HCT116 (cell line): Measurements from ENCODE around the gene HASPIN. TPM values are rescaled to one million over a fixed set of nuclear protein-coding genes. Genes with fewer than 3 reads are reported as not detected.

ENCODE experiments used
- ATAC-seq: fragments of 200-7000 bp; cut with Tn5 transposase; 2 replicates; pipeline ENCODE4 v1.9.1; 2020; ENCODE audit warnings: mild to moderate bottlenecking, moderate library complexity
- BruUV-seq: library from RNA; stranded (reverse); fragments of 400-500 nt; replicated peaks from 2 replicates; lab custom pipeline; 2021; lab: Mats Ljungman, UMichigan
- CTCF ChIA-PET: fragments of 300-600 bp; sonication (Branson Sonifier 250); formaldehyde crosslinking; loops from one replicate; lab custom pipeline; 2021; ENCODE audit warnings: antibody characterized with exemption; lab: Charles Lee
- POLR2A ChIA-PET: fragments of 300-600, 350-600 bp; sonication (Branson Sonifier 250); formaldehyde crosslinking; loops from one replicate; lab custom pipeline; 2021; ENCODE audit warnings: antibody characterized with exemption; lab: Charles Lee
- RAD21 ChIA-PET, 2 experiments: fragments of 300-600 bp; sonication (Branson Sonifier 250); formaldehyde crosslinking; loops; one replicate each; lab custom pipeline; 2023; ENCODE audit warnings: low total read pairs in 2 of 2; ENCODE audit not compliant: uncharacterized antibody in 2 of 2, unreplicated experiment in 2 of 2, low non-redundant PET in 1 of 2; lab: Charles Lee
- DNase-seq: peaks from one replicate; pipeline ENCODE4 v3.0.0-alpha.2; 2010; ENCODE audit warnings: low read depth, low spot score
- H2AFZ ChIP-seq: fragments of 200-600 bp; shearing (Covaris generic), sonication (generic); 2 replicates; pipeline ENCODE4 v1.6.1; 2017; ENCODE audit warnings: low read depth, mixed run types, mixed read lengths, antibody characterized with exemption, low read length; ENCODE audit not compliant: poor library complexity, severe bottlenecking
- H3K27ac ChIP-seq: 2 replicates; pipeline ENCODE4 v1.5.1; 2012; ENCODE audit warnings: low read depth, low read length
- H3K27me3 ChIP-seq: fragments of 200-600 bp; sonication (generic); 2 replicates; pipeline ENCODE4 v1.6.1; 2016; ENCODE audit warnings: mixed run types, low read length, mixed read lengths; ENCODE audit not compliant: insufficient read depth
- H3K36me3 ChIP-seq, 2 experiments: fragments of 200-500 bp in 1 of 2; fragments of 200-600 bp in 1 of 2; sonication (Bioruptor generic) in 1 of 2; sonication (generic) in 1 of 2; 2 replicates each; pipeline versions ENCODE4 v1.5.1 to v1.6.1; 2014 to 2016; ENCODE audit warnings: low read length in 2 of 2, inconsistent platforms in 1 of 2, mixed read lengths in 1 of 2, mixed run types in 1 of 2; ENCODE audit not compliant: insufficient read depth in 2 of 2, control insufficient read depth in 1 of 2
- H3K4me1 ChIP-seq, 2 experiments: fragments of 200-600 bp in 1 of 2; sonication (generic) in 1 of 2; 2 replicates each; pipeline versions ENCODE4 v1.5.1 to v1.6.1; 2012 to 2017; ENCODE audit warnings: low read length in 2 of 2, inconsistent platforms in 1 of 2, mild to moderate bottlenecking in 1 of 2, mixed read lengths in 1 of 2, mixed run types in 1 of 2, moderate library complexity in 1 of 2; ENCODE audit not compliant: insufficient read depth in 2 of 2, control insufficient read depth in 1 of 2
- H3K4me2 ChIP-seq: fragments of 200-600 bp; sonication (generic); 2 replicates; pipeline ENCODE4 v1.6.1; 2017; ENCODE audit warnings: mixed run types, low read length, mixed read lengths
- H3K4me3 ChIP-seq, 2 experiments: fragments of 200-600 bp in 1 of 2; sonication (generic) in 1 of 2; replicated peaks in 1 of 2; 2 replicates each; pipeline ENCODE4 v1.5.1; 2011 to 2016; ENCODE audit warnings: low read length in 2 of 2, control low read depth in 1 of 2, low read depth in 1 of 2, mild to moderate bottlenecking in 1 of 2, mixed read lengths in 1 of 2, mixed run types in 1 of 2
- H3K79me2 ChIP-seq: fragments of 200-600 bp; sonication (generic); 2 replicates; pipeline ENCODE4 v1.6.1; 2017; ENCODE audit warnings: mild to moderate bottlenecking, mixed run types, low read length, moderate library complexity, mixed read lengths; ENCODE audit not compliant: insufficient read depth
- H3K9ac ChIP-seq: fragments of 200-600 bp; sonication (generic); 2 replicates; pipeline ENCODE4 v1.6.1; 2016; ENCODE audit warnings: low read length, mixed read lengths
- H3K9me2 ChIP-seq: fragments of 200-600 bp; sonication (generic), shearing (Covaris generic); 2 replicates; pipeline ENCODE4 v1.6.1; 2017; ENCODE audit warnings: mixed run types, mild to moderate bottlenecking, moderate library complexity; ENCODE audit not compliant: insufficient read depth
- H3K9me3 ChIP-seq, 2 experiments: fragments of 200-500 bp in 1 of 2; fragments of 200-600 bp in 1 of 2; sonication (Bioruptor generic) in 1 of 2; sonication (generic) in 1 of 2; 2 replicates each; pipeline ENCODE4 v1.6.1; 2014 to 2017; ENCODE audit warnings: low read length in 2 of 2, mixed read lengths in 2 of 2, inconsistent platforms in 1 of 2, low read depth in 1 of 2, mild to moderate bottlenecking in 1 of 2, mixed run types in 1 of 2, moderate library complexity in 1 of 2; ENCODE audit not compliant: control insufficient read depth in 1 of 2, insufficient read depth in 1 of 2
- H4K20me1 ChIP-seq: fragments of 200-600 bp; sonication (generic), shearing (Covaris generic); 2 replicates; pipeline ENCODE4 v1.6.1; 2017; ENCODE audit warnings: mixed run types, mild to moderate bottlenecking, moderate library complexity; ENCODE audit not compliant: insufficient read depth
- CBX3 ChIP-seq: IDR thresholded peaks from 2 replicates; pipeline ENCODE4 v1.6.1; 2012; ENCODE audit warnings: low read depth
- CEBPB ChIP-seq: IDR thresholded peaks from 2 replicates; pipeline ENCODE4 v1.6.1; 2012; ENCODE audit warnings: low read depth
- CTCF ChIP-seq, 3 experiments: fragments of 200-600 bp in 1 of 3; sonication (generic) in 1 of 3; IDR thresholded peaks in 2 of 3; conservative IDR thresholded peaks in 1 of 3; 2 replicates each; pipeline ENCODE4 v1.5.1; 2012 to 2017; ENCODE audit warnings: low read depth in 2 of 3, low read length in 2 of 3, antibody characterized with exemption in 1 of 3, borderline replicate concordance in 1 of 3, control low read depth in 1 of 3, mild to moderate bottlenecking in 1 of 3, mixed read lengths in 1 of 3, mixed run types in 1 of 3, moderate library complexity in 1 of 3; ENCODE audit not compliant: insufficient read depth in 1 of 3
- EGR1 ChIP-seq: IDR thresholded peaks from 2 replicates; pipeline ENCODE4 v1.6.1; 2012; ENCODE audit warnings: low read depth
- ELF1 ChIP-seq: IDR thresholded peaks from 2 replicates; pipeline ENCODE4 v1.6.1; 2012; ENCODE audit warnings: low read depth, borderline replicate concordance
- EZH2 ChIP-seq: fragments of 200-600 bp; sonication (generic); IDR thresholded peaks from 2 replicates; pipeline ENCODE4 v1.6.1; 2017; ENCODE audit warnings: antibody characterized with exemption, mixed run types
- EZH2phosphoT487 ChIP-seq: fragments of 200-600 bp; IDR thresholded peaks from 2 replicates; pipeline ENCODE4 v1.6.1; 2018; ENCODE audit warnings: antibody characterized with exemption, borderline replicate concordance
- FOSL1 ChIP-seq: IDR thresholded peaks from 2 replicates; pipeline ENCODE4 v1.6.1; 2012; ENCODE audit warnings: low read depth
- JUND ChIP-seq: IDR thresholded peaks from 2 replicates; pipeline ENCODE4 v1.6.1; 2012
- MAX ChIP-seq: IDR thresholded peaks from 2 replicates; pipeline ENCODE4 v1.6.1; 2012
- POLR2A ChIP-seq: IDR thresholded peaks from 2 replicates; pipeline ENCODE4 v1.7.0; 2011; ENCODE audit warnings: borderline replicate concordance; ENCODE audit not compliant: insufficient read depth, insufficient read length; ENCODE audit errors: extremely low read depth
- RAD21 ChIP-seq: IDR thresholded peaks from 2 replicates; pipeline ENCODE4 v1.6.1; 2012; ENCODE audit warnings: low read depth, mild to moderate bottlenecking
- SIN3A ChIP-seq: IDR thresholded peaks from 2 replicates; pipeline ENCODE4 v1.6.1; 2012; ENCODE audit warnings: low read depth
- SP1 ChIP-seq: IDR thresholded peaks from 2 replicates; pipeline ENCODE4 v1.6.1; 2012; ENCODE audit warnings: low read depth
- SRF ChIP-seq: IDR thresholded peaks from 2 replicates; pipeline ENCODE4 v1.6.1; 2012; ENCODE audit warnings: low read depth
- TCF7L2 ChIP-seq: IDR thresholded peaks from 2 replicates; pipeline ENCODE4 v1.7.0; 2011; ENCODE audit warnings: borderline replicate concordance, inconsistent platforms; ENCODE audit not compliant: insufficient read depth, insufficient read length; ENCODE audit errors: extremely low read depth
- YY1 ChIP-seq: IDR thresholded peaks from 2 replicates; pipeline ENCODE4 v1.6.1; 2011; ENCODE audit warnings: low read length, low read depth, moderate library complexity, mild to moderate bottlenecking; ENCODE audit not compliant: insufficient replicate concordance; ENCODE audit errors: extremely low read depth
- ZFX ChIP-seq: fragments of 450-650 bp; IDR thresholded peaks from 2 replicates; pipeline ENCODE4 v1.6.1; 2017
- ZNF274 ChIP-seq: fragments of 200-500 bp; sonication (Bioruptor generic); IDR thresholded peaks from 2 replicates; pipeline ENCODE4 v1.6.1; 2014; ENCODE audit warnings: mild to moderate bottlenecking, low read depth, low read length, inconsistent platforms
- intact Hi-C: fragments of 100-400 bp; cut with micrococcal nuclease; formaldehyde crosslinking; loops from 2 replicates; pipeline ENCODE4 v1.10.0; 2022
- total RNA-seq: library from RNA; stranded (reverse); gene quantifications from one replicate; pipeline ENCODE4 v1.2.1, GENCODE V29; 2021; ENCODE audit not compliant: unreplicated experiment
- TF ChIP-seq, protein P1 (sequence below): IDR thresholded peaks from 2 replicates; pipeline ENCODE4 v1.6.1; 2011; ENCODE audit warnings: mild to moderate bottlenecking, low read length, moderate library complexity; ENCODE audit not compliant: insufficient replicate concordance; ENCODE audit errors: extremely low read depth

HASPIN gene
- total RNA-seq, 1 experiment from 2014 or later: 19.6 TPM

- Histone ChIP-seq H3K27ac (no peak overlapping the region), H3K9ac (no peak overlapping the region), H3K27me3 (no peaks in the 10 kb centered on the region), H3K4me2 (no peak overlapping the region), H3K9me2 (no peaks in the 10 kb centered on the region), H3K9me3 (no peaks in the 10 kb centered on the region), H2AFZ (no peak overlapping the region), H3K79me2 (no peaks in the 10 kb centered on the region), H3K36me3 (no peaks in the 10 kb centered on the region), H4K20me1 (no peaks in the 10 kb centered on the region), H3K4me1 (peaks cover 0 to 23% of the 10 kb centered on the region in 2 experiments; a peak in 2 of 4 replicates), H3K4me3 (no peak overlapping the region)
- DNase-seq: no peak
- no peak for ATAC-seq
- intact Hi-C loops: no loop called here
- POLR2A ChIA-PET: no interaction called here
- TF ChIP-seq ZNF274: no peak
- TF ChIP-seq TCF7L2: no peak
- TF ChIP-seq FOSL1: no peak
- no peak for TF ChIP-seq EGR1
- no peak for TF ChIP-seq CBX3
- no peak for TF ChIP-seq CTCF (IDR thresholded peaks at IDR 0.05 in 2 of 3, conservative IDR thresholded peaks at IDR 0.05 in 1 of 3; ENCODE audit: borderline replicate concordance in 1 of 3, insufficient read depth in 1 of 3, low read depth in 2 of 3, low read length in 2 of 3)
- TF ChIP-seq MAX: no peak
- TF ChIP-seq, protein P1, sequence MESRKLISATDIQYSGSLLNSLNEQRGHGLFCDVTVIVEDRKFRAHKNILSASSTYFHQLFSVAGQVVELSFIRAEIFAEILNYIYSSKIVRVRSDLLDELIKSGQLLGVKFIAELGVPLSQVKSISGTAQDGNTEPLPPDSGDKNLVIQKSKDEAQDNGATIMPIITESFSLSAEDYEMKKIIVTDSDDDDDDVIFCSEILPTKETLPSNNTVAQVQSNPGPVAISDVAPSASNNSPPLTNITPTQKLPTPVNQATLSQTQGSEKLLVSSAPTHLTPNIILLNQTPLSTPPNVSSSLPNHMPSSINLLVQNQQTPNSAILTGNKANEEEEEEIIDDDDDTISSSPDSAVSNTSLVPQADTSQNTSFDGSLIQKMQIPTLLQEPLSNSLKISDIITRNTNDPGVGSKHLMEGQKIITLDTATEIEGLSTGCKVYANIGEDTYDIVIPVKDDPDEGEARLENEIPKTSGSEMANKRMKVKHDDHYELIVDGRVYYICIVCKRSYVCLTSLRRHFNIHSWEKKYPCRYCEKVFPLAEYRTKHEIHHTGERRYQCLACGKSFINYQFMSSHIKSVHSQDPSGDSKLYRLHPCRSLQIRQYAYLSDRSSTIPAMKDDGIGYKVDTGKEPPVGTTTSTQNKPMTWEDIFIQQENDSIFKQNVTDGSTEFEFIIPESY: no peak
- TF ChIP-seq SP1: no peak
- no peak for TF ChIP-seq JUND
- no peak for TF ChIP-seq ZFX
- no peak for TF ChIP-seq SIN3A
- TF ChIP-seq EZH2phosphoT487: no peak
- TF ChIP-seq POLR2A: no peak
- no peak for TF ChIP-seq EZH2
- TF ChIP-seq CEBPB: no peak
- TF ChIP-seq ELF1: no peak
- TF ChIP-seq YY1: no peak
- TF ChIP-seq SRF: no peak
- no peak for TF ChIP-seq RAD21
- RAD21 ChIA-PET: no interaction called here
- no TSS peak for BruUV-seq
- CTCF ChIA-PET: no interaction called here
Measured at GRCh38 chr17:3768341-3768740, 44.6 kb downstream of the HASPIN start.
